Posterior vena cava (tissue), 2 donors: ENCODE measurements around the gene CNGA3. TPM values are rescaled to one million over a fixed set of nuclear protein-coding genes. Genes with fewer than 3 reads are reported as not detected.
"Not testable (repeated sequence)": the region's sequence is repeated elsewhere in the genome, so short reads cannot be mapped to it uniquely, and the experiment has no call there.

Experiments used
- DNase-seq: peaks from one replicate; pipeline ENCODE4 v3.0.0-alpha.2; 2020; ENCODE audit warnings: low spot score
- intact Hi-C, 2 donors: fragments of 100-400 bp; cut with DNase I; formaldehyde crosslinking; loops; one replicate each; pipeline versions ENCODE4 v1.14.1 to v1.14.2; 2022 to 2023
- total RNA-seq, 2 donors: library from RNA; stranded (reverse); fragmentation: NEBNext Ultra II Directional; extraction: Animal tissue kit (Norgen Biotek cat#: 25700); gene quantifications; one replicate each; pipeline ENCODE4 v1.2.1, GENCODE V29; 2021
- donor health status: DM: yes; HTN: yes; CAD: no.
- donor health status: DM: yes; HTN: yes; CAD: no.

CNGA3 gene
- total RNA-seq, 2 donors from 2014 or later = 0.19 to 0.38 TPM

DNA sequence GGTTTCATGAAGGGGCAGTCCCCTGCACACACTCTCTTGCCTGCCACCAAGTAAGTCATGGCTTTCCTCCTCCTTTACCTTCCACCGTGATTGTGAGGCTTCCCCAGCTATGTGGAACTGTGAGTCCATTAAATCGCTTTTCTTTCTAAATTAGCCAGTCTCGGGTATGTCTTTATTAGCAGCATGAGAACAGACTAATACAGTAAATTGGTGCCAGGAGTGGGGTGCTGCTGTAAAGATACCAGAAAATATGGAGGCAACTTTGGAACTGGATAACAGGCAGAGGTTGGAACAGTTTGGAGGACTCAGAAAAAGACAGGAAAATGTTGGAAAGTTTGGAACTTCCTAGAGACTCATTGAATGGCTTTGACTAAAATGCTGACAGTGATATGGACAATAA is 26.1 kb upstream of the CNGA3 start:
- DNase-seq, intact Hi-C loops: not testable (repeated sequence)

DNA sequence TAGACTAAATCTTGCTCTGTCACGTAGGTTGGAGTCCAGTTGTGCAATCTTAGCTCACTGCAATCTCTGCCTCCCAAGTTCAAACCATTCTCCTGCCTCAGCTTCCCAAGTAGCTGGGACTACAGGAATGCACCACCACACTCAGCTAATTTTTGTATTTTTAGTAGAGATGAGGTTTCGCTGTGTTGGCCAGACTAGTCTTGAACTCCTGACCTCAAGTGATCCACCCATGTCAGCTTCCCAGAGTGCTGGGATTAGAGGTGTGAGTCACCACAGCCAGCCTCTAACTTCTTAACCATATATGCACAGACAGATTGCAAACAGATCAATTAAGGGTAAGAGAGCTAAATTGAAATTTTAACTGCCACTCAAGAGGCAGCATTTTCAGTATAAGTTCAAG is 22.1 kb upstream of the CNGA3 start:
- intact Hi-C loops = no loop called here
- no peak for DNase-seq

DNA sequence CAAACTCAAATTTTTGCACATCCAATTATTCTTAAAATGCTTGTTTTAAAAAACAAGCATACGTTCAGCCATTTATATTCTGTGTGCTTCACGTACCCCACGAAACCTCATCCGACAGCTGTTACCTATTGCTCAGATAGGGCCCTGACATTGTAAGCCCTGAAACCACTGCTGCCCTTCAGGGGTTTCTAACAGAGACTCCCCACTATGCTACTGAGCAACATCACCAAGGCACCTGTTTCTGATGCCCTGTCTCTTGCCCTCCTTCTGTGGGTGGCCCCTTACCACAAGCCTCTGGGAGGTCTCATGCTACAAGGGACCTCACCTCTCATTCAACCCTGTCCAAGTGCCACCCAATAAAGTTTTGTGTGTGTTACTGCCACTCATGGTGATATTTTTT is 18.5 kb upstream of the CNGA3 start:
- DNase-seq = no peak
- intact Hi-C loops = loop anchor here in 1 of 2 donors (2.0 to 5.0 kb wide), 2 partner anchors 33 to 115 kb away; partner anchors contain the start of gene INPP4A

DNA sequence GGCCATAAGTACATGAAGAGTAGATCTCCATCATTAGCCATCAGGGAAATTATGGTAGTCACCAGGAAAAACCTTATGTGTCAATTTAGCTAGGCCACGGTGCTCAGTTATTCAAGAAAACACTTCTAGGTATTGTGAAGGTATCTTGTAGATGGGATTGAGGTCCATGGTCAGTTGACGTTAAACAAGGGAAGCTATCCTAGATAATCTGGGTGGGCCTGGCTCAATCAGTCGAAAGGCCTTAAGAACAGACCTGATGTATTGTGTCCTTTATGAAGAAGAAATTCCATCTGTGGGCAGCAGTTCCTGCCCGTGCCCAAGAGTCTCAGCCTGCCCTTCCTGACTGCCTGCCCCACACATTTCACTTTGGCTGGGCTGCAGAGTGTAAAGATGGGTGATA is 16.7 kb upstream of the CNGA3 start:
- DNase-seq = no peak
- intact Hi-C loops = loop anchor here in 1 of 2 donors (2.0 to 5.0 kb wide), 2 partner anchors 31 to 113 kb away; partner anchors contain the start of gene INPP4A

DNA sequence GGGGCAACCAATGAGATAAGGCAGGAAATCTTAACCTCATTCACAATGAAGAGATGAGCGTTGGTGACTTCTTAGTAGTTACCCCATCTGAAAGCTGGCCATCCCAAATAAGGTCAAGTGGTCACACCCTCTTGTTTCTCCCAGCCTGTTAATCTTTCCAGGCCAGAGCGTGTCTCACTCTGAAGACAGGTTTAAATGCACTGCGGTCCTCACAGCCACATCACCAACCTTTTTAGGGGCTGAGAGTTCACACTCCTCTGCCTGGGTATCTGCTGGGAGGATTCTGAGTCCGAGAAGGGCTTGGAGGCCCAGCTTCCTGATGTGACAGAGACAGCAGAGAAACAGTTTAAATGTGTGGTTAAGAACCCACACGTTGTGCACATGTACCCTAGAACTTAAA is 13.3 kb upstream of the CNGA3 start:
- DNase-seq = no peak
- intact Hi-C loops = no loop called here

DNA sequence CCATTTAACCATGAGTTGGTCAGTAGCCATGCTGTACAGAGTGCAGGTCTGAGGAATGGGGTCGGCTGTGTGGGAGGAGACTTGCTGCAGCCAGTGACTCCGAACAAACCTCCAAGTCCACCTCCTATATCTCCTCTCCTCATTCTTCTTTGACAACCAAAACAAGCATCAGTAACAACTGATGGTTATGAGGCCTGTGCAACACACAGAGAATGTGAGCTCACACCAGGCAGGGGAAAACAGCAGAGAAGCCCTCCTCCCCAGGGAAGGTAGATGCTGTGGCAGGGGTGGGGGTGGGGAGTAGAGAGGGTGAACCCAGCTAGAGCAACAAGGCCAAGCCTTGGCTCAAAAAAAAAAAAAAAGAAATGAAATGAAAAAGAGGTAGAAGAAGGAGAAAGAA is 12.3 kb upstream of the CNGA3 start:
- intact Hi-C loops = no loop called here
- no peak for DNase-seq

DNA sequence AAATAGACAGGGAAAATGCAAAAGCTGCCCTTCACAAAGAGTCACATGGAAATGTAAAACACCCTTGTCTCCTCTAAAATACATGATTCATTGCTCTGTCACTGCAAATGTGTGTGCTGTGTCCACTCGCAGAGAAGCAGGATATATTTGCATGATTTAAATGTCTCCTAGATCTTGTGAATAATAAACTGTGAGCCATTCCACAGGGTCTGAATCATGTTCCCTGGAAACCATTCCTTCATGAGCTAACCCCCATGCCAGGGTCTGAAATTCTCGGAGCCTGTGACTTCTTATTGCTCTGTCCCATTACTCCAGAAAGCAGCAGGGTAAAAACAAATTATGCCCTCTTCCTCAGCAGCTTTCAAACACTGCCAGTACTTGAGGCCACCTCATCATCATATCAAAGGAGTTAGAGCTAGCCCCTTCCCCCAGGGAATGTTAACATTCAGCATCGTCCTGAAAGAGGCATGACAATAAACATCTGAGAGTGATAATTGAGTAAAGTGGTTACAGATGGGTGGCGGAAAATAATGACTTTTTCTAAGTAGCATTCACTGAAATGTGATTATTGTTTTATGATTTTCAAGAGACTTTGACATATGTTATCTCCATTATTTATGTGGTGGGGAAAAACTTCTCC is 11.7 kb upstream of the CNGA3 start:
- DNase-seq = no peak
- intact Hi-C loops = no loop called here

DNA sequence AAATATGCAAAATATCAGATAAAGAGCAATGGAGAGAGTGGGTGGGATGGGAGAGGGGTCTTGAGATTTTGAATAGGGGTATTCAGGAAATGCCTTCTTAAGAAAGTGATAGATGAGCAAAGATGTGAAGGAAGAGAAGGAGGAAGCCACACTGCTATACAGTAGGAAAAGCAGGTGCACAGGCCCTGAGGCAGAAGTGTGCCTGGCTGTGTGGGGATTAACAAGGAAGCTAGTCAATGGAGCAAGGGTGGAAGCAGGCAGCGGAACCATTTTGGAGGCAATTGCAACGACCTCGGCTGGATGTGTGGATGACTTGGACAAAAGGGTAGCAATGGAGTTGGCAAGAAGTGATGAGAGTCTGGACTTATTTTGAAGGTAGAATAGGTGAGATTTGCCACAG is 11.0 kb upstream of the CNGA3 start:
- DNase-seq = no peak
- intact Hi-C loops = no loop called here

DNA sequence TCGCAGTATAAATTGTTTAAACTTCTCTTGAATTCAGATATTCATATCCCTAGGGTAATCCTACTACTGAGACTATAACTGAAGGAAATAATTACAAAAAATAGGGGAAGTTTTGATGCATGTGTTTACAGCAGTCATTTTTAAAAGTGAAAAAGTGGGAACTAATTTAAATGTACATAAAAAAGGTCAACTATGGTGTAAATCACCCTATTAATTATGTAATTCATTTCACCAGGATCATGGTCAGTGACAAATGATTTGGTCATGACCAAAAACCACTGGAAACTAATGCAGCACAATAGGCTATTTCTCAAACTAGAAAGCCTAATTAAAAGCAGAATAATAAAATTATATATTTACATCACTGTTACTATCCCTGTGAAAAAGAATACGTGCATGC is 5.0 kb upstream of the CNGA3 start:
- DNase-seq = no peak
- intact Hi-C loops = no loop called here

DNA sequence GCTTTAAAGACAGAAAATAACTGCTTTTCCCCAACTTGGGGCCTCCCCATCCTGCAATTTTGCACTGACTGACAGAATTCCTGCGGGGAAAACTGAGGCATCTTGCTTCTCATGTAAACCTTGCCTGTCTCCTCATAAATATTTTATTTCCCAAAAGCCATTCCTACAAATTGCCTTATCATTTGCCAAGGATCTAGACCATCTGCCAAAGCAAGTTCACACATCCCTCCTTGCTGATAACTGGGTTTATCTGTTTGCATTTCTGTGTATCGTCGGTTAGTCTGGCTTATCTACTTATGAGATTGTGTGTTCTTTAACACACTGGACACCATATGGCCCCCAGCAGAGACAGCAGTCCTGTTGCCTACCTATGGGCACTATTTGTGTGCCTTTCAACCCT is 3.0 kb upstream of the CNGA3 start:
- intact Hi-C loops = no loop called here
- DNase-seq = no peak

DNA sequence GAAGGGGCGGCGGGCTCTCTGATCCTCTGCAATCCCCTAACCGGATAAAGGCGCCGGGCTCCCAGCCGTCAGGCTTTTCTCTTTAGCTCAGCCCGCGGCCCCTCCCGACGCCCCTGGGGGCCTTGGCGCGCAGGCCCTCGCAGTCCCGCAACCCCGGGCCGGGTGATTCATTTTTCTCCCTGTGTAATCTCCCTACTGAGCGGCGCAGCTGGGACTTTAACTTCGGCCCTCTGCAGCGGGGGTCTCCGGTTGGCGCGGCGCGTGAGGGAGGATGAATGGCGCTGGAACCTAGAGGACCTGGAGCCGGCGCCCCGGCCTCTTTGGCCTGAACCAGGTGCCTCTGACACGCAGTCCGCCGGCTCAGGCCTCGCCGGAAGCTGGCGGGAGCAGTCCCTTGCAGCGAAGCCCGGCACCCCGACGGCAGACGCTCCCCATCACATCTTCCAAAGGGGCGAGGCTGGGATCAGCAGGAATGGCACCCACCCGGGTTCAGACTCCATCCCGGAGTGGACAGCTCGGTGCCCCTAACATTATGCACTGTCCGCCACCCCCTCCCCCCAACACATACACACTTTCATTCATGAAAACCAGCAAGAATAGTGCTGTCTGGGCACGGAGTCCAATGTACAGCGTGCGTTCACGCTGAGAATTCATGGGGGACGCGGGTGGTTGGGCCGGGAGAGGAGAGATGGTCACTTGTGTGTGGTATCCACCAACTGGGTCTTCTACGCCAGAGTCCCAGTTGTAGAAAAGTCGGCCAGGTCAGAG is 1.2 kb downstream of the CNGA3 start:
- intact Hi-C loops = no loop called here
- DNase-seq = no peak

DNA sequence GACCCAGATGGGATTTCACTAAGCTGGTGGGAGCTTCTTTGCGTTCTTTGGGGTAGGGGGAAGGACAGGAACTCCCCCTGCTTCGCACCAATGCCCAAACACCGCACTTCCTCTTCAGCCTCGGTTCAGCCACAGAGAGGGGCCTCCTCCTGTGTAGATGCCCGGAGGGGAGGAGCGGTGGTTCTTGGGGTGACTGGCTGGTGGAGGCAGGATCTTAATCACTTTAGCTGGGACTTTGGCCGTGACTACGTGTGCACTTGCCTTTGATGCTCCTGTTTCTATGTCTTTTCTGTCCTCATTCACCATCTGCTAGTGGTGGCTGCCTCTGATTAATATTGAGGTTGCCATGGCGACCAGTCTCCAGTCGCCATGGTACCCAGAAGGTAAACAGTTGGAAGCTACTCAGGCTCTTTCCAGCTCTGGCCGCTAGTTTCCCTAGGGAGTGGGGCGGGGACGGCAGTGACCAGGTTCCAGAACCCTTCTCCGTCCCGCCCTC is 1.9 kb downstream of the CNGA3 start:
- no peak for DNase-seq
- intact Hi-C loops = no loop called here

DNA sequence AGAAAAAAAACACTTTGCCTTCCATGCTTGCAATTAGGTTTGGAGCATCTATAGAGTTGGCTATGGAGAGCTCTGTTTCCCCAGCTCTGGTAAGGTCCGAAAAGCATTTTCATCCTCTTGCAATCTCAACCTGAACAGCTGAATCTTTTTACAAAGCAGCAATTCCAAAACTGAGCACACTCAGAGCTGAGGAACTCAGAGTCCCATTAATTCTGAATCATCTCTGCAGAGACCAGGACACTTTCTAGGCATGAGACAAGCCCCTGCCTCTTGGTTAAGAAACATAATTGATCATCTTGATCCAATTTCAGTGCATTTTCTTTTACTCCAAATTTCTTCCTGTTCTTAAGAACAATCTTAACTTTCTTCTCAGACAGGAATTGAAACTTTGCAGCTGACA is 4.2 kb downstream of the CNGA3 start:
- no peak for DNase-seq
- intact Hi-C loops = no loop called here

DNA sequence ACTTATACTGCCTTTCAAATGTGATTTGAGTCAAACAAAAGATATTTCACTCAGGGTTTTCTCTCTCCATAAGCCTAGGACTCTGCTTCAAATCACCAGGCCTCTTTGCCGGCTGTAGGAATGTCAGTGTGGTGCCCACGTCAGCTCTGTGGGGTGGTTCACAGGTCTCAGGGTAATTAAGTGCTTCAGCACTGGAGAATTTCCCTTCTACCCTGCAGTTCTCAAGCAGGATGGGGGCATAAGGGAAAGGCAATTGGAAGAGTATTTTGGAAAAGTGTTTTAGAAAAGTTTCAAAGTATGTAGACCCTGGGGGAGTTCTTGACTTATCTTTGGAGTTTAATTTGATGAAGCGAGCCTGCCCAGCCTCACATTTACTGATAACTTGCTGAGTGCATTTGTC is 9.6 kb downstream of the CNGA3 start:
- no peak for DNase-seq
- intact Hi-C loops = no loop called here

DNA sequence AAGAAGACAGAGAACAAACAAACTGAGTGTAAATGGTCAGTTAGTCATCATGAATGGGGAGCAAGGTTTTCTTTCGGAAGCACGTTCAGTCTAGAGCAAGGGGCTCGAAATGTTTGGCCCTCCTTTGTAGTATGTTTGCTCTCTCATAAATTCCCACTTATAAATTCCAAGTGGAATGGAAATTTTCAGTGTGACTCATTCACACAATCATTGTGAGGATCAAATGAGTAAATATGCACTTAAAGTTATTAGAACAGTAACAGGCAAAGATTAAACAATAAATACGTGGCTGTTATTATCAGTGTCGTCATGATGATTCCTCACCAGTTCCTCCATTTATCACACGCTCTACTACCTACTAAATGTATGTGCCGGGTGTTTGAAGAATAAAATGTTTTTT is 10.5 kb downstream of the CNGA3 start:
- DNase-seq = no peak
- intact Hi-C loops = no loop called here

DNA sequence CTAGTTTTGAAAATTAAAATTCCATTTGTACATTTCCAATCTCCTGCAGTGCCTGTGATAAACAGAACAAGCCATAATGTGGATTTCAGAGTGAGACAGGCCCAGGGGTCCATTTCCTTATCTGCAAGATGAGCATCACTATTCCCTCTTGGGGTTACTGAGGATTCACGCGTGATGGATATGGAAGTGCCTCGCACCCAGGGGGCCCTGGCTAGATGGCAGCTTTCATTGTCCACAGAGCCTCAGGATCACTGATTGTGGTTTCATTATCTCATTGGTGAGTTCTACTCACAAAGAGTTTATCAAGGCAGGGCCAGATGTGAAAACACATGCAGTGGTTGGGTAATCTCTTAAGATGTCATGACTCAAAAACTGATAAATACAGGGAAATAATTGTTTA is 11.6 kb downstream of the CNGA3 start:
- intact Hi-C loops = no loop called here
- no peak for DNase-seq

DNA sequence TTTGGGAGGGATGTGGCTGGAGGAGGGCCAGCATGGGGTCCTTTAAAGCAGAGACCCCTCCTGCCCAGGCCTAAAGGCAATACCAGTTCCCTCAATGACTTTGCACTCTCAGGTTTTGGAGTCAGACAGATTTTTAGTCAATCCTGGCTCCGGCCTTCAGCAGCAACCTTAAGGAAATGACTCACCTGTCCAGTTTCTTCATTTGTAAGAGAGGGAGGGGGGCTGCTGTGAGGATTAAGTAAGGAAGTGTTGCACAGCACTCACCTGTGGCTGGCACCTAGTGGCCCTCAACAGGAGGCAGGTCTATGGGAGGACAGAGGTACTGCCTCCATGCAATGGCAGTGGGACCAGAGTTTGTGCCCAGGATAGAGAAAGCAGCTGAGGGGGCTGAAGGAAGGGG is 13.7 kb downstream of the CNGA3 start:
- intact Hi-C loops = loop anchor here in 1 of 2 donors (2.0 kb wide), 1 partner anchor 31 kb away; no protein-coding TSS in a partner anchor

DNA sequence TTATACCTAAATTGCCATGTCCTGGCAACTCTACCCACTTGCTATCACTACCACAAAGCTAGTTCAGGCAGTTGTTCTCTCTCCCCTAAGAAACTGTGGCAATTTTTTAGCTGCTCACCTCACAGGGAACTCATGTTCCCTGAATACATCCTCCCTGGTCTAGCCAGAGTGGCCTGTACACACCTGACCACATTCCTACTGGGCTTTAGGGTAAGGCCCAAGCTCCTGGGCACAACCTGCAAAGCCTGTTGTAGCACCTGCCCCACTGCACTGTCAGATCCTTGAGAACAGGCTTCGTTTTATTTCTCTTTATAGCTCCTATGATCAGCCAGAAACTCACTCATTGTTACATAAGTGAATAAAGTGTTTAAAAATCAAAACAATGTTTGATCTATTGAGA is 21.5 kb downstream of the CNGA3 start:
- DNase-seq = peak; percentile 20
- intact Hi-C loops = no loop called here

More for the DNA sequence above, 13.7 kb downstream of the CNGA3 start:
- no peak for DNase-seq

DNA sequence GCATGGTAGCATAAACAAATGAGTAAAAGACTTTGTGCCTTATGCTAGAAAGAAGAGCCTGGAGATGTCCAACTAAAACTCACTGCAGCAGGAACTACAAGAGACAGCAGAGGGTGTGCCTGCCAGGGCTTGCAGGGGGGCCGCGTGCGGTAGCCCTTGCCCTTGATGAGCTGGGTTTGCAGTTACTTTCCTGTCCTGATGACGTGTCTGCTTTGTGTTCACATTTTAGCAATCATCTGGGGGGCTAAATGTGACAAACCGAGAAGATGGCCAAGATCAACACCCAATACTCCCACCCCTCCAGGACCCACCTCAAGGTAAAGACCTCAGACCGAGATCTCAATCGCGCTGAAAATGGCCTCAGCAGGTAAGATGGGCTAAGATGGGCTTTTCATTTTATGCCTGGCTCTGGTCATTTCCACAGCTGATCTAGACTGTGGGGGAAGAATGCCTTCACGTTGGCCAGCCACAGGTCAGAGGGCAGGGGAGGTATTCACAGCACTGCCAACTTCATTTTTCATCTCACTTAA is 23.5 kb downstream of the CNGA3 start:
- DNase-seq = peak; percentile 37
- intact Hi-C loops = loop anchor here in 1 of 2 donors (1.0 kb wide), 1 partner anchor 20 kb away; no protein-coding TSS in a partner anchor

DNA sequence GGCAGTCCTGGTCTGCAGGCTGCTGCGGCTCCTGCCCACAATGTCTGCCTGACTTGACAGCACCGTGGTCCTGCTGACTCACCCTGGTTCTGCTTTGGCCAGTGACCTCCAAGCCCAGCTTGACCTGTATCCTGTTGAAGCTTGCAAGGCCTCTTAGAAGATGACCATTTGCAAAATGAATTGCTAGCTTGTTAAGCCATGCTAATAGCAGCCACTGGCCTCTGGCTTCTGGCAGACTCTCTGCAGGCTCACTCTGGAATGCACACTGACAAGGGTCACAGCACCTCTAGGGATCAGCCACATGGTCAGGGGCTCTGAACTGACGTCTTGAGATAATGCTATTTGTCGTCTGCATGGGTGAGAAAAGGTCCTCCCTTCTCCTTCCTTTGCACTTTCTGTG is 25.9 kb downstream of the CNGA3 start:
- intact Hi-C loops = no loop called here
- DNase-seq = peak; percentile 53
